NCI-H345 (cell line): ENCODE measurements around the gene PDE6A.

Source experiments
- DNase-seq: peaks from one replicate; lab custom pipeline; 2025; lab: John Stamatoyannopoulos, UW

The PDE6A gene

GRCh38 chr5:149838881-149839739 is 105.5 kb downstream of the PDE6A start:
- no peak for DNase-seq

DNA sequence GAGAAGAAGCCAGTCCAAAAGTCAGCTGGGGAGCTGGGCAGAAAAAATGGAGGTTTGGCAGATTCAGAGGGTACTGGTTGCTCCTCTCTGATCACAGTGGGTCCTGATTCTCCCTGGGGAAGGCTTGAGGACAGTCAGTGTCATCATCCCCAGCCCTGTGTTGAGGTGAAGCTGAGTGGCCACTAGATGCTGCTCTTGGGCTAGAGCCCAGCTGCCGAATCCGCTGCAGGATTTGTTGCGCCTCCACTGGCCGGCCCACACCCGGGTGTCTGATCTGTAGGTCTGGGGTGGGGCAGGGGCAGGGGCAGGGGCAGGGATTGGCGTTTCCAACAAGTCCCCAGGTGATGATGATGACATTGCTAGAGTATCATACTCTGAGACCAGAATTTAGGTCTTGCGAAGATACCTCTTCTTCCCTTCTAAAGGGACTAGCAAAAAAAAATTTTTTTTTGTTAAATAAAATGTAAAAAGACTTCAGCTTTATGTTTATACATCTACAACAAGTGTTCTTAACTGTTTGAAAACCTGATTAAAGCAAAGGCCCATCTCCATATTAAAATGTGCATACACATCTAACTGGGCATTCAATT is 106.8 kb downstream of the PDE6A start:
- peak; percentile 74 for DNase-seq

DNA sequence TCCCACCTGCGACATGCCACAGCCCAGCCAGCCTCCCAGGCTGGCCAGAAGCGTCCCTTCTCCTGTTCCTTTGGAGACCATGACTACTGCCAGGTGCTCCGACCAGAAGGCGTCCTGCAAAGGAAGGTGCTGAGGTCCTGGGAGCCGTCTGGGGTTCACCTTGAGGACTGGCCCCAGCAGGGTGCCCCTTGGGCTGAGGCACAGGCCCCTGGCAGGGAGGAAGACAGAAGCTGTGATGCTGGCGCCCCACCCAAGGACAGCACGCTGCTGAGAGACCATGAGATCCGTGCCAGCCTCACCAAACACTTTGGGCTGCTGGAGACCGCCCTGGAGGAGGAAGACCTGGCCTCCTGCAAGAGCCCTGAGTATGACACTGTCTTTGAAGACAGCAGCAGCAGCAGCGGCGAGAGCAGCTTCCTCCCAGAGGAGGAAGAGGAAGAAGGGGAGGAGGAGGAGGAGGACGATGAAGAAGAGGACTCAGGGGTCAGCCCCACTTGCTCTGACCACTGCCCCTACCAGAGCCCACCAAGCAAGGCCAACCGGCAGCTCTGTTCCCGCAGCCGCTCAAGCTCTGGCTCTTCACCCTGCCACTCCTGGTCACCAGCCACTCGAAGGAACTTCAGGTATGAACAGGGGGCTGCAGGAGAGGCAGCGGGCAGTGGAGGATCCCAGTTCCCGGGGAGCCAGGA is 108.0 kb downstream of the PDE6A start:
- no peak for DNase-seq

DNA sequence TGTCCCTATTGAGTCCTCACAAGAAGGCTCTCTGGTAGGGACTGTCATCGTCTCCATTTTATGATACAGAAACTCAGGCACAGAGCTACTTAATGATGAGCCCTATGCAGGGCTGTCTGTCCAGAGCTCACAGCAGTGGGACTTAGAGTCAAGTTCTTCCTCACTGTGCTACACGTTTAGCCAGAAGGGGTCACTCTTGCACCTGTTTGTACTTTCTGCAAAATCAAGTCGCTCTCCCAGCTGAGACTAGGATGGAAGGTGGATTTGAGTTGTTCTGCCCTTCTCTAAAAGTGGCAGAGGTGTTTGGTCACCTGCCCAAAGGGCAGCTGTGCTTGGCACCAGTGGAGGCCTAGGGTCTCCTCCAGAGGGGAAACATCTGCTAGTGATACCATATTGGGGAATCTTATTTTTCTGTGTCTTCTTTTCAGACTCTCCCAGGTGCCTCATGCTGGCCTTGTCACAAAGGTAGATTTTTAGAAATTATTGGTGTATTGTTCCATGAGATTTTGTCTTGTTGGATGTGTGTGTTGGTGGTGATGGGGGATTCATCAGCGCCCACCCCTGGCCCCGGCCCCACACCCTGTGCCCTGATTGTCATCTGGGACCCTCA is 110.2 kb downstream of the PDE6A start:
- DNase-seq, result peak; percentile 78

DNA sequence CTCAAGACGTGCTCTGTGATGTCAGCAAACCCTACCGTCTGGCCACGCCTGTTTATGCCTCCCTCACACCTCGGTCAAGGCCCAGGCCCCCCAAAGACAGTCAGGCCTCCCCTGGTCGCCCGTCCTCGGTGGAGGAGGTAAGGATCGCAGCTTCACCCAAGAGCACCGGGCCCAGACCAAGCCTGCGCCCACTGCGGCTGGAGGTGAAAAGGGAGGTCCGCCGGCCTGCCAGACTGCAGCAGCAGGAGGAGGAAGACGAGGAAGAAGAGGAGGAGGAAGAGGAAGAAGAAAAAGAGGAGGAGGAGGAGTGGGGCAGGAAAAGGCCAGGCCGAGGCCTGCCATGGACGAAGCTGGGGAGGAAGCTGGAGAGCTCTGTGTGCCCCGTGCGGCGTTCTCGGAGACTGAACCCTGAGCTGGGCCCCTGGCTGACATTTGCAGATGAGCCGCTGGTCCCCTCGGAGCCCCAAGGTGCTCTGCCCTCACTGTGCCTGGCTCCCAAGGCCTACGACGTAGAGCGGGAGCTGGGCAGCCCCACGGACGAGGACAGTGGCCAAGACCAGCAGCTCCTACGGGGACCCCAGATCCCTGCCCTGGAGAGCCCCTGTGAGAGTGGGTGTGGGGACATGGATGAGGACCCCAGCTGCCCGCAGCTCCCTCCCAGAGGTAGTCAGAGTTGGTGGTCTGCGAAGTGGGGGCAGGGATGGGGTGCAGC is 111.3 kb downstream of the PDE6A start:
- DNase-seq, result no peak

GRCh38 chr5:149832636-149833035 is 112.0 kb downstream of the PDE6A start:
- DNase-seq, result no peak

DNA sequence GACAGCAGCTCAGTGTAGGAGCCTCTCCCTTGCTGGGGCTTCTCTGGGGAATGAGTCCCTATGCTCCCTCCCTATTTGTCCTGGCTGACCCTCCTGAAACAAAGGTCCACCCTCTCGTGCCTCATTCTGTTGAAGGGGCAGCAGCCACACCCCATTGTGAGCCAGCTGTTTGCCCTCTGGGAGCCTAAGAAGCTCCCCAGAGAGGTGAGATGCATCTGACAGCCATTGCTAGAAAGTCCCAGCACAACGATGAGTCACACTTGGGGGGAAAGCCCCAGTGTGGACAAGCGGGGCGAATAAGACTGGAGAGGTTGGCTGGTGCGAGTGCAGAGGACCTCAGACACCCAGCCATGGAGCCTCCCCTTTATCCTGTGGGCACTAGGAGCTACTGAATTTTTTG is 113.1 kb downstream of the PDE6A start:
- no peak for DNase-seq

DNA sequence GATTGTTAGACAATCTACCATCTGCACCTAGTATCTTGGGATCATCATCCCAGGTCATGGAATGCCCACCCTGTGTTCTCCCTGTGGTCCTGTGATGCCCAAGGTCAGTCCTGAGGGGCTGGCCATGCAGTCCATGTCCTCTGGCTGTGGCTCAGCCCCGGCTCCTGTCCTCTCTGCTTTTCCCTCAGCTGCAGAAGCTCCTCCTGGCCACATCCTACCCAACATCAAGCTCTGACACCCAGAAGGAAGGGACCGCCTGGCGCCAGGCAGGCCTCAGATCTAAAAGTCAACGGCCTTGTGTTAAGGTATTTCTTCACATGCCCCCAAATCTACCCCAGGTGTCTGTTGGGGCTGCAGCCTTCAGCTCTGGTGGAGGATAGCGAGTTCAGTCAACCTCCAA is 114.0 kb downstream of the PDE6A start:
- no peak for DNase-seq

GRCh38 chr5:149829954-149830353 is 114.6 kb downstream of the PDE6A start:
- no peak for DNase-seq

DNA sequence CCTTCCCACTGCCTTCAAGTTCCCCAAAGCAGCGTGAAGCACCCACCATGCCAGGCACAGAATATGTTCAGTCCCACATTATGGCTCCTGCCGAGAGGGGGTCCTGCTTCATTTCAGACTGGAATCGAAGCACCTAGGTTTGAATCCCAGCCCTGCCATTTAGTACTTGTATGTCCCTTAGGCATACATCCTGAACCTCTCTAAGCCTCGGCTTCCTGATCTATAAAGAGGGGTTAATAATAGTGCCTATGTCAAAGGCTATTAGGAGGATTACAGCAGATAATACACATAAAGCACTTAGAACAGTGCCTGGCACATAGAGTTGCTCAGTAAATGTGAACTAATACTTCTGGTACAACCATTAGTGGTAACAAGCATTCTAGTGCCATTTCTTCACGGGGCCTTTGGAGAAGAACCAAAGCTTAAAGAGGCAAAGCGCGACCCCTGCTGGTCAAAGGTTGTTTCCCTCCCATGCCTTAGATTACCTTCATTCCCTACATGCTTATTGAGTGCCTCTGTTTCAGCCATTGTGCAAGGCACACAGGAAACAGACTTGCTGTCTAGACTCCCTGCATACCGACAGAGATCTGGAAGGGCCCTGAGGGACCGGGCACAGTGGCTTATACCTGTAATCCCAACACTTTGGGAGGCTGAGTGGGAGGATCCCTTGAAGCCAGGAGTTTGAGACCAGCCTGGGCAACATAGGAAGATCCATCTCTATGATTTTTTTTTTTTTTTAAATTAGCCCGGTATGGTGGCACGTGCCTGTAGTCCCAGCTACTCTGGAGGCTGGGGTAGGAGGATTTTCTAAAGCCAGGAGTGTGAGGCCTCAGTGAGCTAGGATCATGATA is 116.2 kb downstream of the PDE6A start:
- peak; percentile 88 for DNase-seq

DNA sequence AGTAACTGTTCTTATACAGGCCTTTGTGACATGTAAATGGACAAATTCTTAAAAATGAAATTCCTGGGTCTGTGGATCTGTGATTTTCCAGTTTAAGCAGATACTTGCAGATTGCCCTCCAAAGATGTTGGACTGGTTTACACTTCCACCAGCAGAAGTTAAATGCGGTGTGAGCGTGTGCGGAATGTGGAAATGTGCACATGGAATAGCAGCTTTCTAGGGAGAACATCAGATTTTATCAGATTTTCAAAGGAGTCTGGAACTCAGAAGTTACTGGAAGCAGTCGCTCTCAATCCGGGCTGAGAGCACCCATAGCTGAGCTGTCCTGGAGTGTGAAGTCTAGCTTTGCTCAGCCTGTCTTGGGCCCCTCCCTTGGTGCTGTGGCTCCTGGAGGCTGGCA is 117.0 kb downstream of the PDE6A start:
- DNase-seq, result no peak

DNA sequence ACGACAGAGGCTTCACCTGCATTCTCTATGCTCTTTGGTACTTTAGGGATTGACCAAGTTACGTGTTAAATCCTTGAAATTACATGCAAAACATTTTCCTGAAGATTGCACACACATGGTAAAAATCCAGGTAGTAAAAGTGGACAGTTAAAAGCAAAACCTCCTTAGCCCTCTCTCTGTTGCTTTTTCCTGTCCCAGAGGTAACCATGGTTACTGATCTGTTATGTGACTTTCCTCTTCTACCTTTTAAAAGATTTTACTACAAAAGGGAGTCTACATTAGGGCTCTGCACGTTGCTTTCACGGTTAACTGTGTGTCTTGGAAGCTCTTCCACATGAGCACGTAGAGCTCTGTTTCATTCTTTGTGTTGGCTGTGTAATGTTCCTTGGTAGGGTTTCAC is 117.5 kb downstream of the PDE6A start:
- DNase-seq, result no peak

- no peak for DNase-seq
These were observed 118.0 kb downstream of the PDE6A start for GRCh38 chr5:149826574-149826973.

GRCh38 chr5:149824846-149825245 is 119.7 kb downstream of the PDE6A start:
- no peak for DNase-seq

DNA sequence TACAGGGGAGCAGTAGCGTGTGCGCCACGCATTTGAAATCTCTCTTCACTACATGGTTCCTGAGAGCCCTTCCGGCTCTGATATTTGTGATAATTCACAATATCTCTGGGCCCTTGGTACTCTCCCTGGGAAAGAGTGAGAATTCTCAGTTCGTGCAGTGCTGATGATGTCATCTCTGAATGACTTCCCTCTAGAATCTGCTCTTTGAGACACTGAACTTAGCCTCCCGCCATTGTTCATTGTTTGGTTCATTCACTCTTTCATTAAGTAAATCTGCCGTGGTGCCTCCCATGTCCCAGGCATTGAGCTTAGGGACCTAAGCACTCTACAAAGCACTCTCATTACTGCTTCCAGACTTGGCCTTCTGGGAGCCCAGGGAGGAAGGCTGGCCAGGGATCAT is 120.5 kb downstream of the PDE6A start:
- no peak for DNase-seq

GRCh38 chr5:149823375-149823774 is 121.2 kb downstream of the PDE6A start:
- DNase-seq, result no peak

DNA sequence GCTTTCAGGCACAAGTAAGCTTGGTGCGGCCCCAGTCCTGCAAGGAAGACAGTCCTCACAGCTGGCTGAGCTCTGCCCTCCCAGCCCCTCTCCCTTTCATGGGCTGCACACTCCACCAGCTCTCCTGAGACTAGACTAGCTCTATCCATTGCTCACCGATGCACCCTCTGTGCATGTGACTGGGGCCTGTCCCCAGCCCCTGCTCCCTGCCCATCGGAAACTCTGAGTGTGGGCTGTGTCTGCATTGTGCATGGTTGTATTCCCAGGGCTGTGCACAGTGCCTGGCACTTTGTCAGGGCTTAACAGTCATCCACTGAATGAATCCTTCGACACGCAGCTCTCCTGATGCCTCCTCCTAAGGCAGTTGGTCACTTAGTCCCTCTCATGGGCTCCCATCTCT is 122.3 kb downstream of the PDE6A start:
- DNase-seq, result no peak

DNA sequence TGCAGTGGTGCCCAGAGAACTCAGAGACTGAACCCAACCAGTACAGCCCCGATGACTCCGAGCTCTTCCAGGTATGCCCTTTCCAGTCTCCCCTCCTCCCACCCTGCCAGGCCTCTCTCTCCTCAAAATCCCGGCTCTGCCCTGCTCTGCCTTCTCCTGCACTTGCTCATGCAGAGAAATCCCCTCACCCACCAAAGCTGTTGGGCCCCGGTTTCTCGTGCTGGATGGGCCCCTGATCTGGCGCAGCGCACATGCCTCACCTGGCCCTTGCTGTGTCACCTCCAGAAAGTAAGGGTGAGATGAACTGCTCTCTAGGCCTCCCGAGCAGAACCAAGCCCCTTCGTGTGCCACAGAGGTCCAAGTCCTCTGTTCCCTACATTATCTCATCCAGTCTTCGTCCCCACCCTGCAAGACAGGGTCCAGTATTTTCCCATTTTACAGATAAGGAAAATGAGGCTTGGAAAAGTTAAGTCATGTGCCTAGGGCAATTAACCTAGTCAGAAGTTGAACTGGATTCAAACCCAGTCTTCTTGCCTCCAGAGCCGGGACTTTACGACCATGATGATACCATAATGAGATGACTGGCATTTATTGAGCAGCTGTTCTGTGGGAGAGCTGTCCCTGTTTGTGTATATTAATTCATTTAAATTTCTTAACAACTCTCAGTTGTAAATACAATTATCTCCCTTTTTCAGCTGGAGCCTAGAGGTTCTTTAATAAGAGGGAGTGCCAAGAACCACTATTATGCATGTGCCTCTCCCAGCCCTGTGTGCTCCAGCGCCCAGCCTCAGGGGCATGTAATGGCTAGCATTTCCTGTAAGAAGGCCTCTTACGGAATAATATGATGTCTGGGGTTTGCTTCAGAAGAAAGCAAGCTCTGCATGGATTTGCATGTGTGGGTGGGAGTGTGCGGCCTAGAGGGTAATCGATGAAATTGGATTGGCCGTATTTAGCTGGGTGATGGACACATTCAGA is 123.8 kb downstream of the PDE6A start:
- DNase-seq, result no peak

GRCh38 chr5:149820012-149820411 is 124.6 kb downstream of the PDE6A start:
- no peak for DNase-seq

DNA sequence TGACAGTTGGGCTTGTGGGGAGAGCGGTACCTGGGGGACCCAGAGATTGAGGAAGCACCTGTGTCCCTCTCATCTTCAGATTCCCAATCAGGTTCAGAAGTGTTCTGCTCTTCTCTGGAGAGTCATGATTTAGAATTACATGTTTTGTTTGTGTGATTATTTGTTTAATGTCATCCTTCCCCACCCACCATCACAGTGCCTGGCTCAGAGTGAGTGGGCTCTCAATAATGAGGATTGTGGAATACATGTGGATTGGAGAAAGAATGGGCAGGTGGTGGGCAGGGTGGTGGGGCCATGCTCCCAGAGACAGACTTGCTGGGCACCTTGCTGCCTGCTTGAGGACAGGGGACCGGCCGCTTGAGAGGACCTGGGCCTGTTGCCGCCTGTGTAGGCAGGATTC is 126.5 kb downstream of the PDE6A start:
- DNase-seq, result no peak
